ENCODE measurements around the gene HNRNPA0. TPM values are rescaled to one million over a fixed set of nuclear protein-coding genes. Genes with fewer than 3 reads are reported as not detected.

The HNRNPA0 gene
- total RNA-seq, 1 experiment from 2014 or later: 6.7 TPM

DNA sequence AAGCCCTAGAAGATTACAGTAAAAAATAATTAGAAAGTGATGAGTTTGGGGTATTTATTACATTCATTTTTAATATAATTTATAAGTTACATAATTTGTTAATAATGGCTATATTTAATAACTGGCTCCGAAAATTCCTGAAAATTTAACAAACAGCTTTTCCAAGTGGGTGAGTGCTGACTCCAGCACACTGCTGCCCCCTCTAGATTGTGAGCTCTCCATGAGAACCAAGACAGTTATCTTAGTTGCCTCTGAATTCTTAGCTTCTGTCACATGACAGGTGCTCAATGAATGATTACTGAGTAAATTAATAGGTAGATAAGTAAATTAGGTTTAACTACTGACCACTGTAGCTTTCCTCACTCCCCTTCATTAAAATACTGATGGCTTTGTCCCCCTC, 26.1 kb downstream of the HNRNPA0 start:
- H3K9me3 ChIP-seq (ENCODE audit: low read length): no peaks in the 10 kb centered on the region
- no peak overlapping the region for H3K27ac ChIP-seq (ENCODE audit: low read length)
- no peaks in the 10 kb centered on the region for H3K4me1 ChIP-seq (ENCODE audit: low read length)
- H3K36me3 ChIP-seq (ENCODE audit: insufficient read depth, low read length): no peaks in the 10 kb centered on the region
- H3K9me2 ChIP-seq (replicated peaks; ENCODE audit: insufficient read depth, low read length): no peaks in the 10 kb centered on the region
- H3K4me2 ChIP-seq (ENCODE audit: low read depth, low read length, poor library complexity, severe bottlenecking): no peak overlapping the region
- H4K20me1 ChIP-seq (ENCODE audit: insufficient read depth, low read depth, low read length): no peaks in the 10 kb centered on the region
- H3K9ac ChIP-seq (ENCODE audit: low read length): no peak overlapping the region
- H2AFZ ChIP-seq (ENCODE audit: low read length): no peak overlapping the region
- H3K79me2 ChIP-seq (ENCODE audit: low read length): no peaks in the 10 kb centered on the region
- no peak for DNase-seq
- no peak overlapping the region for H3K4me3 ChIP-seq (ENCODE audit: low read length)
- H3K27me3 ChIP-seq (ENCODE audit: low read length): no peaks in the 10 kb centered on the region

DNA sequence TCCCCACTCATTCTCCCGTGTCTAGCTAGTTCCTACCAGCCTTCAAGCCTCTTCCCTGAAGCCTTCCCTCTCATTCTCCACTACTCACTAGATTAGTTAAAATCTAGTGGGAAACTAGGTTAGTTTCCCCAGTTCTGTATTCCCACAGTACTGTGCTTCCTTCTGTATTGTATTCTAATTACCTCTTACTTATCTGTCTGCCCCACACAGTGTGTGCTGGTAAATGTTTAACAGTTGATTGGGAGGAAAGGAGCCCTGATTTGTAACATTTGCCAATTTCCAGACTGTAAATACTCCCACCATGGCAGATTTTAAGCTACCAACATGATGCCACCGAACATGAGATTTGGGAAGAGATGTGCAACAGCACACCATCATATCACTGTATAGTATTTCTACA, 26.5 kb downstream of the HNRNPA0 start:
- Histone ChIP-seq H4K20me1 (ENCODE audit: insufficient read depth, low read depth, low read length) (no peaks in the 10 kb centered on the region), H3K4me2 (ENCODE audit: low read depth, low read length, poor library complexity, severe bottlenecking) (no peak overlapping the region), H3K9me3 (ENCODE audit: low read length) (no peaks in the 10 kb centered on the region), H3K27me3 (ENCODE audit: low read length) (no peaks in the 10 kb centered on the region), H3K4me1 (ENCODE audit: low read length) (no peaks in the 10 kb centered on the region), H3K4me3 (ENCODE audit: low read length) (no peak overlapping the region), H3K9me2 (replicated peaks; ENCODE audit: insufficient read depth, low read length) (no peaks in the 10 kb centered on the region), H3K36me3 (ENCODE audit: insufficient read depth, low read length) (no peaks in the 10 kb centered on the region), H2AFZ (ENCODE audit: low read length) (no peak overlapping the region), H3K27ac (ENCODE audit: low read length) (no peak overlapping the region), H3K9ac (ENCODE audit: low read length) (no peak overlapping the region), H3K79me2 (ENCODE audit: low read length) (no peaks in the 10 kb centered on the region)
- no peak for DNase-seq

DNA sequence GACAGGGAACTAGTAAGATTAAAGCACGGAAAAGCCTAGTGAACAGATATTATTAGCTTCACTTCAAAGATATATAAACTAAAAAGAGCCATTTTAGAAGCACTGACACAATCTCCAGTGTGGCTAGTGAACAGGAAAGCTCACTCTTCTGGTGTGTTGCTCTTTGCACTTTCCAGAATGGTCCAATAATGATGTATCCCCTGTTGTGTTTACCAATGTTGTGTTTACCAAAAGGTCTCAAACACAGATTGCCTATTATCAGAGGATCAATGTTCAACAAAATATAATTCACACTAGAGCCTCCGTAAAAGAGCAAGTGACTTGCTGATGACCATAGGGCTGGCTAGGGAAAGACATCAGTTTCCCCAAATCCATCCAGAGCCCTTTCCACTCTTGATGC, 29.9 kb downstream of the HNRNPA0 start:
- Histone ChIP-seq H3K9me3 (ENCODE audit: low read length) (no peaks in the 10 kb centered on the region), H4K20me1 (ENCODE audit: insufficient read depth, low read depth, low read length) (no peaks in the 10 kb centered on the region)

DNA sequence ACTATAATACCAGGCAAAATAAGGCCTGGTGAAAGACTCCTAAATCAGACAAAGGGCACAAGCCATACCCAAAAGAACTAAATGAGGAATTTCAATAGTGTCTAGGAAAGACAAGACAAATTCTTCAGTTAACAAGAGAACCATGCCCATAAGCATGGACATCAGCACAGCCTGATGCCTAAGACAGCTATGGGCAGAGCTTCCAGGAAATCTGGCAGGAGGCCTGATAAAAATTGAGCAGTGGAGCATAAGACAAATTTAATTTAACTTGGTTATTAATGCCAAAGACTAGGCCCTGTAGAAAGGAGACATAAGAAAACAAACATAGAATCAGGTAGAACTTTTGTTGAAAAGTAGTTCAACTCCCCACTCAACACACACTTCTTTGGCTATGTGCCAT, 35.6 kb downstream of the HNRNPA0 start:
- Histone ChIP-seq H3K9me3 (ENCODE audit: low read length) (no peaks in the 10 kb centered on the region), H3K27me3 (ENCODE audit: low read length) (no peaks in the 10 kb centered on the region), H4K20me1 (ENCODE audit: insufficient read depth, low read depth, low read length) (no peaks in the 10 kb centered on the region), H3K79me2 (ENCODE audit: low read length) (no peaks in the 10 kb centered on the region), H3K4me2 (ENCODE audit: low read depth, low read length, poor library complexity, severe bottlenecking) (no peak overlapping the region), H2AFZ (ENCODE audit: low read length) (no peak overlapping the region), H3K9me2 (replicated peaks; ENCODE audit: insufficient read depth, low read length) (no peaks in the 10 kb centered on the region), H3K27ac (ENCODE audit: low read length) (no peak overlapping the region), H3K9ac (ENCODE audit: low read length) (no peak overlapping the region), H3K36me3 (ENCODE audit: insufficient read depth, low read length) (no peaks in the 10 kb centered on the region), H3K4me3 (ENCODE audit: low read length) (no peak overlapping the region), H3K4me1 (ENCODE audit: low read length) (no peaks in the 10 kb centered on the region)
- no peak for DNase-seq

More for the DNA sequence above, 29.9 kb downstream of the HNRNPA0 start:
- Histone ChIP-seq H3K9ac (ENCODE audit: low read length) (no peak overlapping the region), H3K4me3 (ENCODE audit: low read length) (no peak overlapping the region), H3K4me2 (ENCODE audit: low read depth, low read length, poor library complexity, severe bottlenecking) (no peak overlapping the region), H3K27ac (ENCODE audit: low read length) (no peak overlapping the region), H3K9me2 (replicated peaks; ENCODE audit: insufficient read depth, low read length) (no peaks in the 10 kb centered on the region), H3K4me1 (ENCODE audit: low read length) (no peaks in the 10 kb centered on the region), H2AFZ (ENCODE audit: low read length) (no peak overlapping the region), H3K36me3 (ENCODE audit: insufficient read depth, low read length) (no peaks in the 10 kb centered on the region), H3K79me2 (ENCODE audit: low read length) (no peaks in the 10 kb centered on the region), H3K27me3 (ENCODE audit: low read length) (no peaks in the 10 kb centered on the region)
- DNase-seq: no peak

DNA sequence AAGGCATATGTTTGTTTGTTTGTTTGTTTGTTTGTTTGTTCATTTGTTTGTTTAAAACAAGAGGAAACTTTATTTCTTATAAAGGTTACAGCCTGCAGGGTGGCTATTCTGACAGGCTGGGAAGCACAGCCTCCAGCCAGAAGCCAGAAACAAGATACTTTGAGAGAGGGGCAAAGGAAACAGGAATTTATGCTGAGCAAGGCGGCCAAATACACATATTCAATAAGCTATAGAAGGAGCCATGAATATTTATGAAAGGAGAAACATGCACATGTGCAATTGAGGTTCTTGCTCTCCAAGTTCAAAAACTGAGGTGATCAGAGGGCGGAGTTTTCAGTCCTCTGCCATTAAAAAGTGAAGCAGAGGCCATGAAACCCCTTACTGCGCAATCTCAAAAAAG, 37.8 kb downstream of the HNRNPA0 start:
- no peaks in the 10 kb centered on the region for H4K20me1 ChIP-seq (ENCODE audit: insufficient read depth, low read depth, low read length)
- DNase-seq: no peak
- no peak overlapping the region for H3K9ac ChIP-seq (ENCODE audit: low read length)
- no peaks in the 10 kb centered on the region for H3K27me3 ChIP-seq (ENCODE audit: low read length)
- no peak overlapping the region for H3K27ac ChIP-seq (ENCODE audit: low read length)
- no peak overlapping the region for H3K4me3 ChIP-seq (ENCODE audit: low read length)
- H3K9me3 ChIP-seq (ENCODE audit: low read length): peaks cover 3% of the 10 kb centered on the region; the same call in 1 of the 2 replicates
- H3K4me2 ChIP-seq (ENCODE audit: low read depth, low read length, poor library complexity, severe bottlenecking): no peak overlapping the region
- H3K79me2 ChIP-seq (ENCODE audit: low read length): no peaks in the 10 kb centered on the region
- H3K36me3 ChIP-seq (ENCODE audit: insufficient read depth, low read length): no peaks in the 10 kb centered on the region
- no peaks in the 10 kb centered on the region for H3K9me2 ChIP-seq (replicated peaks; ENCODE audit: insufficient read depth, low read length)
- no peak overlapping the region for H2AFZ ChIP-seq (ENCODE audit: low read length)
- H3K4me1 ChIP-seq (ENCODE audit: low read length): no peaks in the 10 kb centered on the region

DNA sequence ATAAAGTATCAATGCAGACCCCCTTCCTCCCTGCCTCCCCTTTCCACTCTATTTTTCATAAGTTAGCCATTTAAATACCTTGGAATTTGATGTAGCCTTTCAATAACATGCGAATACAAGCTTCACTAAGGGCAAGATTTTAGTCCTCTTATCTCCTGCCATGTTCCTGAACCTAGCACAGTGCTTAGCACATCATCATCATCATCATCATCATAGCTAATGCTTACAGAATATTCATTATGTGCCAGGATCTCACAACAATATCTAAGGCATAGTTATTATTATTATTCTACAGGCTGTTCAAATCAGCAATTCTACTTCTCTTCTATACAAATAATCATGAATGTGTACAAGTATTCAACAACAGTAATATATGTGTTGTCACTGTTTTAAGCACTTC, 38.7 kb downstream of the HNRNPA0 start:
- no peak for DNase-seq
- Histone ChIP-seq H2AFZ (ENCODE audit: low read length) (no peak overlapping the region), H3K4me1 (ENCODE audit: low read length) (no peaks in the 10 kb centered on the region), H3K9me2 (replicated peaks; ENCODE audit: insufficient read depth, low read length) (no peaks in the 10 kb centered on the region), H3K79me2 (ENCODE audit: low read length) (no peaks in the 10 kb centered on the region), H3K9me3 (ENCODE audit: low read length) (peaks cover 3% of the 10 kb centered on the region; the same call in 1 of the 2 replicates), H3K36me3 (ENCODE audit: insufficient read depth, low read length) (no peaks in the 10 kb centered on the region), H3K4me3 (ENCODE audit: low read length) (no peak overlapping the region), H3K27me3 (ENCODE audit: low read length) (no peaks in the 10 kb centered on the region), H3K27ac (ENCODE audit: low read length) (no peak overlapping the region), H3K4me2 (ENCODE audit: low read depth, low read length, poor library complexity, severe bottlenecking) (no peak overlapping the region), H3K9ac (ENCODE audit: low read length) (no peak overlapping the region), H4K20me1 (ENCODE audit: insufficient read depth, low read depth, low read length) (no peaks in the 10 kb centered on the region)

DNA sequence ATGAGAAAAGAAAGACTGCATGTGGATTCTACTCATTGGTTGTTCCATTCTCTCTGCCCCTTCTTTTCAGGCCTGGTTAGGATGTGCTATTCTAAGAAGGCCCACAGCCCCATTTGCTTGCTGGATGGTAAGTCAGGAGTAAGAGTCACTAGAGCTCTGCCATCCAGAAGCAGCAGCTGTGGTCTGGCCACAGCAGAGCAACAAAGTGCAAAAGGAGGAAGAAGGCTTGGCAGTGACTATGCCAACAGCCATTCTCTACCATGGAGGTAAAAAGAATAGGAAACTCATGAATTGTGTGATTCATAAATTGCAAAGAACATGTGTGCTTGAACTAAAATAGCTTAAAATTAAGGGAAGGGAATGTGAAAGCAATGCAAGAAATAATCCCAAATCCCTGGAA, 39.2 kb downstream of the HNRNPA0 start:
- Histone ChIP-seq H3K4me1 (ENCODE audit: low read length) (no peaks in the 10 kb centered on the region), H3K36me3 (ENCODE audit: insufficient read depth, low read length) (no peaks in the 10 kb centered on the region), H3K27ac (ENCODE audit: low read length) (no peak overlapping the region), H3K27me3 (ENCODE audit: low read length) (no peaks in the 10 kb centered on the region), H3K4me3 (ENCODE audit: low read length) (no peak overlapping the region), H3K79me2 (ENCODE audit: low read length) (no peaks in the 10 kb centered on the region), H3K9ac (ENCODE audit: low read length) (no peak overlapping the region), H3K9me3 (ENCODE audit: low read length) (peaks cover 3% of the 10 kb centered on the region; the same call in 1 of the 2 replicates), H3K9me2 (replicated peaks; ENCODE audit: insufficient read depth, low read length) (no peaks in the 10 kb centered on the region), H2AFZ (ENCODE audit: low read length) (no peak overlapping the region), H4K20me1 (ENCODE audit: insufficient read depth, low read depth, low read length) (no peaks in the 10 kb centered on the region), H3K4me2 (ENCODE audit: low read depth, low read length, poor library complexity, severe bottlenecking) (no peak overlapping the region)
- DNase-seq: no peak

DNA sequence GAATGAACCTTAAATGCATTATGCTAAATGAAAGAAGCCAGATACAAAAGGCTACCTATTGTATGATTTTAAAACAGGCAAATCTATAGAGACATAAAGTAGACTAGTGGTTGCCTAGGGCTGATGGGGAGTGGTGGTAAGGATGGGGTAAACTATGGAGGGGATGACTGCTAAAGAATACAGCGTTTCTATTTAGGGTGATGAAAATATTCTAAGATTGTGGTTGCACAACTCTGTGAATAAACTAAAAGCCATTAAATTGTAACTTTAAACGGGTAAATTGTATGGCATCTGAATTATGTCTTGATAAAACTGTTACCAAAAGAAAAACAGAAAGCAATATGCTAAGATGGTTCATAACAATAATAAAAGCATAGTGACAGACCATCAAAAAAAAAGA, 39.7 kb downstream of the HNRNPA0 start:
- no peak for DNase-seq
- Histone ChIP-seq H2AFZ (ENCODE audit: low read length) (no peak overlapping the region), H3K36me3 (ENCODE audit: insufficient read depth, low read length) (no peaks in the 10 kb centered on the region), H4K20me1 (ENCODE audit: insufficient read depth, low read depth, low read length) (no peaks in the 10 kb centered on the region), H3K9me2 (replicated peaks; ENCODE audit: insufficient read depth, low read length) (no peaks in the 10 kb centered on the region), H3K4me2 (ENCODE audit: low read depth, low read length, poor library complexity, severe bottlenecking) (no peak overlapping the region), H3K79me2 (ENCODE audit: low read length) (no peaks in the 10 kb centered on the region), H3K27ac (ENCODE audit: low read length) (no peak overlapping the region), H3K4me3 (ENCODE audit: low read length) (no peak overlapping the region), H3K4me1 (ENCODE audit: low read length) (no peaks in the 10 kb centered on the region), H3K9me3 (ENCODE audit: low read length) (peaks cover 3% of the 10 kb centered on the region; the same call in 1 of the 2 replicates), H3K9ac (ENCODE audit: low read length) (no peak overlapping the region), H3K27me3 (ENCODE audit: low read length) (no peaks in the 10 kb centered on the region)

DNA sequence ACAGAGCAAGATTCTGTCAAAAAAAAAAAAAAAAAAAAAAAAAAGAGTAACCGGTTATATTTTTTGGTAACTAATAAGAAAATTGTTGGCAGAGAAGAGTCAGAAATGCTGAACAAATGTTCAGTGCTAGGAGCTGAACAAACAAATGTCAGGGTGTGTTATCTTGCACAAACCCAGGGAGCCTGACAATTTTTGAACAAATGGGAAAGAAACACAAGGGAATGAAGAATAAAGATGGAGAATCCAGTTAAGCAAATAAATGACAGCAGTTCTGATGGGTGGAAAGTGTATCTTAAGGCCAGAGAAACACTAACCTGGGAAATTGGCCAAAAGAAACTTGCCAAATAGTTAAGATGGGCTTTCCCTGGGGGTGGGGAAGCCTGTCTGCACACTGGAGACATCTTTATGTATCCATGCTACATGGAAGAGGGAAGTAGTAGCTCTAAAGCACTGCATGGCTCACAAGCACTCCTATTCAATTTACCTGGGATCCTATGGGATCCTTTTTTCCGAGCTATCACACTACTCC, 42.0 kb downstream of the HNRNPA0 start:
- no peak overlapping the region for H3K27ac ChIP-seq (ENCODE audit: low read length)
- no peaks in the 10 kb centered on the region for H3K36me3 ChIP-seq (ENCODE audit: insufficient read depth, low read length)
- no peaks in the 10 kb centered on the region for H3K4me1 ChIP-seq (ENCODE audit: low read length)
- H3K27me3 ChIP-seq (ENCODE audit: low read length): no peaks in the 10 kb centered on the region
- no peaks in the 10 kb centered on the region for H3K9me2 ChIP-seq (replicated peaks; ENCODE audit: insufficient read depth, low read length)
- no peak overlapping the region for H3K4me3 ChIP-seq (ENCODE audit: low read length)
- H3K9me3 ChIP-seq (ENCODE audit: low read length): peaks cover 3% of the 10 kb centered on the region; the same call in 1 of the 2 replicates
- no peak overlapping the region for H3K4me2 ChIP-seq (ENCODE audit: low read depth, low read length, poor library complexity, severe bottlenecking)
- H3K79me2 ChIP-seq (ENCODE audit: low read length): no peaks in the 10 kb centered on the region
- no peak overlapping the region for H2AFZ ChIP-seq (ENCODE audit: low read length)
- peak; percentile 9 for DNase-seq
- no peak overlapping the region for H3K9ac ChIP-seq (ENCODE audit: low read length)
- no peaks in the 10 kb centered on the region for H4K20me1 ChIP-seq (ENCODE audit: insufficient read depth, low read depth, low read length)

Measured in Karpas-422 (cell line).